Activated CD4-positive, CD25-positive, alpha-beta regulatory T cell treated with anti-CD3 and anti-CD28 coated beads, Interleukin-2, amount 50 U/mL, for 72 hours (primary cell): Measurements from ENCODE around the gene FILIP1L.

Experiments
- DNase-seq: peaks from one replicate; pipeline ENCODE4 v3.0.0; 2021

The FILIP1L gene

GRCh38 chr3:100039075-100039474 lies 75.2 kb downstream of the FILIP1L start:
- no peak for DNase-seq

- no peak for DNase-seq
Measured at GRCh38 chr3:100033903-100034471, 80.3 kb downstream of the FILIP1L start.

DNA sequence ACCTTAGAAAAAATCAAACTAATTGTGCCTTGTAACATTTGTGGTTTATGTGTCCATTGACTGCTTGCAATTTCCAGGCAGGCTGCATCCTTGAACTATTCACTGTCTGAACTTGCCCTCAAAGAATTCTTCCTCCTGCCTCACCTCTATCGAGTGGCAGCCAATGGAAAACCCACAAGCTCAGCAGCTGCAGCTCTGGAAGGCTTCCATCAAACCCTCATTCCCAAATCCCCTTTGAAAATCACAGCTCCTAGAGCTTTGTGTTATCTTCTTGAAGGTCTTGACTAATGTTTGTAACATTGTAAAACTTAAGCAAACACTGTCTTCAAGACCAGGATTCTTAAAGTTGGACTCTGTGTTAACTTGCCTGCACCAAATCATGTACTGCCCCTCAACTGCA lies 81.1 kb downstream of the FILIP1L start:
- DNase-seq: no peak

DNA sequence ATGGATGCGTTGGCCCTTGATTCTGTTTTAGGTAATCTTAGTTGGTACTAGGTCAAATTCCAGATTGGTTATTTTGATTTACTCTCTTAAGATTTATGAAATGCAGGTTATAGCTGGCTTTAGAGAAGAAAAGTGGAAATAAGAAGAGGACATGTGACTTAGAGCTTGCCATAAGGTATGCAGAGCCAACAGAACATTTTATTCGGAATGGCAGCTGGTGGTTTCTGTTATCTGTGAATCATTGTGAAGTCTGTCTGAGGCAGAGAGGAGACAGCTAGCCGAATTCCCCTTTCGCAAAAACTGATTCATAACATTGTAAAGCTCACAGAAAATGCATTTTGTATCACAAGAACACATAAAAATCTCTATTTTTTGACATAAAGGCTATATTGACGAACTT lies 82.1 kb downstream of the FILIP1L start:
- no peak for DNase-seq

- no peak for DNase-seq
Measured at GRCh38 chr3:100030914-100031425, 83.3 kb downstream of the FILIP1L start.

- DNase-seq: no peak
Measured at GRCh38 chr3:100030346-100030745, 84.0 kb downstream of the FILIP1L start.

DNA sequence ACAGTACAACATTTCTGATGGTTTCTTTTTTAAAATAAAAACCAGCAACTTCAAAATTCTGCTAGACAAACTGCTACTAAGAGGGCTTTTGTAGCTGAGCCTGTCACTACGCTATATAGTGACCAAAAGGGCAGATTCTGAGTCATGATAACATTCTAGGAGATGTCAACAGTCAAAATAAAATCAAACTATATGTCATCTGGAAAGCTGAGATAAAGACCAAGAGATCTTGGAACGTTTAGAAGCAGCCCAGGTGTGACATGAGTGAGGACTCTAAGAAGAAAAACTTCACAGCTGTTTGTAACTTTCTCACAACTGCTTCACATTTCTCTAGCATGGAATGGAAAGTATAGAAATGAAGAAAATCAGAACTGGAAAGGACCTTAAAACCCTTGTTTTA lies 84.6 kb downstream of the FILIP1L start:
- no peak for DNase-seq

DNA sequence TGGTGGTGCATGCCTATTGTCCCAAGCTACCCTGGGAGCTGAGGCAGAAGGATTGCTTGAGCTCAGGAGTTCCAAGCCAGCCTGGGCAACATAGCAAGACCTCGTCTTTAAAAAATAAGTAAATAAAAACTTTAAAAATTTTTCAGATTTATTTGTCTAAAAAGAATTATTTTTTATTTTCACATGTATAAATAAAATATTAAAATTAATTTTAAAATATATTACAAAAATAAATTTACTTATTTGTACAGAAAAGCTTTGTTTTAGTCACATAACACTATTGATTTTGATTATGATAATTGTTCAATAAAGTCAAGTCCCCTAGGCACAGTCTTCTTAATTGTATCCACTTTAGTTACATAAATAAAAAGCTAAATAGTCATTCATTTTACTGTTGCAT lies 85.2 kb downstream of the FILIP1L start:
- no peak for DNase-seq

GRCh38 chr3:100027321-100027720 lies 87.0 kb downstream of the FILIP1L start:
- no peak for DNase-seq

DNA sequence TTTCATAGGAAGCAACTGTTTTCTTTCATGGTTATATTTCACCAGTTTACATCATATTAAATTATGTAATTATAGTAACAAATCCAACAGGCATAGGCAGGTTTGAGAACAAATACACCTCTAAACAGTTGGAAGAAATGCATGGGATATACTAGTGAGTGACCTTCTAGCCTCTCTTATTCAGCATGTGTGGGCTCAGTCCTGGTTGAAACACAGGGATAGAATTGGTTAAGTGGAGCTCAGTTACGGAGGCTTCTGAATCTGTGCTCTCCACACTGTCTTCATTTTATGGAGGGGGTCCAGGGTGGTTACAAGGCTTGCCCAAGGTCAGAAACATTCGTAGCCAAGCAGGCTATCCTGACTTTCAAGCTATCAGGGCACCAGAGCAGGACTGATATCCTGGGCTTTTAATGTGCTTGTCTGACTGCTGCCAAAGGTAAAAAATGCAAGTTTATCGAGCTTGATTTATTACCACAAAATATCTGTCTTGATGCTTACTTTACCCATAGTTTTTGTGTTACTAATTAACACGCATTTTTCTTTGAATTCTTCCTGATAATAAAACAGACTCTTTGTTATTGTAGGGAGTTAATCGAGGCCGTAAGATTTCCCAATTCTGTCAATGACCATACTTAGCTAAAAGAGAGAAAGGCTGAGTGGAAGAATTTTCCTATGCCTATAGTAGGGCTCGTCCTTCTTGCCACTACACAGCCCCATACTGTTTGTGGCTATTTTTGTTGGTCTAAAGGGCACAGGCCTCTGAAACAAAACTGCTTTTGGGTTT lies 89.6 kb downstream of the FILIP1L start:
- DNase-seq: no peak

- no peak for DNase-seq
Measured at GRCh38 chr3:100023595-100023994, 90.7 kb downstream of the FILIP1L start.

- DNase-seq: no peak
Measured at GRCh38 chr3:100023150-100023549, 91.2 kb downstream of the FILIP1L start.

GRCh38 chr3:100022506-100022905 lies 91.8 kb downstream of the FILIP1L start:
- DNase-seq: no peak

DNA sequence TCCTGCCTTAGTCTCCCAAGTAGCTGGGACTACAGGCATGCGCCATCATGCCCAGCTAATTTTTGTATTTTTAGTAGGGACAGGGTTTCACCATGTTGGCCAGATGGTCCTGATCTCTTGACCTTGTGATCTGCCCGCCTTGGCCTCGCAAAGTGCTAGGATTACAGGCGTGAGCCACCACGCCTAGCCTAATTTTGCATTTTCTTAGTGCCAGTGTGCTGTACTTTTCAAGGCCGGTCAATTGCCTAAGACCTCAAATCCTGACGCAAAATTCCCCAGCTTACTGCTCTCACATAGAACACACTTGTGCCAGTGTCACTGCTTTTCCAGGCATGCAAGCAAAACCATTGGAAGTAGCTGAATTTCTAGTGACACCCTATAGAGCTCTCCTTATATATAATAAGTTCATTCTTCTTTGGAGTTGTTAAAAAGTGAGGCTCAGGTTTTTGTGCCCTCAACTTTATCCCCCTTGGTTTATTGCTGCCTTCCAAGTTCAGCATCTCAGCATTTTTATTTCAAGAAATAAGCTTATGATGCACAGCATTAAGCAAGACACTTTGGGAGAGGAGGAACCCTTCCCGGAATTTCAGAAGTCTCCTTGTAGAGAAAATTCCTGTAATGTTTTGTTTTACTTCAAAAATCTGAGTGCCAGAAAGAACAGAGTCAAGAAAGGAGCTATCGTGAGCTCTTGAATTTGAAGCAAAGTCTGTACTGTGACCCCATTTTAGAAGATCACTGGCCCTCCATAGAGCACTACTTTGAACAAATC lies 93.2 kb downstream of the FILIP1L start:
- no peak for DNase-seq

- no peak for DNase-seq
Measured at GRCh38 chr3:100019719-100020118, 94.6 kb downstream of the FILIP1L start.

- no peak for DNase-seq
Measured at GRCh38 chr3:100018806-100019205, 95.5 kb downstream of the FILIP1L start.

DNA sequence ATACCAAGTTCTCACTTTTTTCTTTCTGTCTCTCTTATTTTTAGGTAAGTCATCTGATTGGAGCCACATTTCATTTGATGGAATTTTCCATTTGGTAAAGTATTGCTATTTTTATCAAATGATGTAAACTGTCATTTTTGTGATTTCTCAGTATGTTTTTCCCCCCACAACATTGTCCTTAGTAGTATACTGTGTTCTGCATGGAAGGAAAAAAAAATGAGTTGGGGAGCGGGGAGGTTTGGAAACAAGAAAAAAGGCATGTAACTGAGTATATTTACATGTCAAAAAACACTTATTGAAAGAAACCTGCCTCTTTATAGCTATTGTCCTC lies 104.2 kb downstream of the FILIP1L start:
- DNase-seq: no peak

GRCh38 chr3:100009276-100010086 lies 104.8 kb downstream of the FILIP1L start:
- no peak for DNase-seq

GRCh38 chr3:100008081-100008698 lies 106.1 kb downstream of the FILIP1L start:
- no peak for DNase-seq

DNA sequence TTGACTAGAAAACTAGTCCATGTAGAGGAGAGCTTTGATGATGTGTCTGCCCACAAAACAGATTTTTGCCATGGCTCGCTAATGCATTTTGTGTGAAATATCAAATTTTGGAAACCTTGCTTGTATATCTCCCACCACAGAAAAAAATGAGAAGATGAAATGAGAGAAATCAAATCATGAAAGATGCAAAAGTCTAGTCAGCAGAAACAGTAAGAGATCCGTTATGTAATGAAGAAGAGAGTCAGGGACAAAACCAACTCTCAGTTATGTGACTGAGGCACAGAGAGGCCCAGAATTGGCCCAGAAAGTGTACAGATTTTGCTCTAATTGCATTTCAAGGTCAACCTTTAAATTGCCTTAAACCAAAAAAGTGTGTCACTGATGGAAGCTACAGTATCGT lies 107.0 kb downstream of the FILIP1L start:
- no peak for DNase-seq

- DNase-seq: no peak
Measured at GRCh38 chr3:100006570-100007271, 107.6 kb downstream of the FILIP1L start.
